Mesodermal cell (in vitro differentiated cells): Measurements from ENCODE around the gene CAPN3.

Experiments
- H3K27ac ChIP-seq: 2 replicates; pipeline ENCODE4 v1.7.0; 2013; ENCODE audit warnings: mild to moderate bottlenecking, low read depth, low read length, moderate library complexity; ENCODE audit not compliant: severe bottlenecking
- H3K36me3 ChIP-seq: 2 replicates; pipeline ENCODE4 v1.7.1; 2013; ENCODE audit warnings: mild to moderate bottlenecking, low read length, moderate library complexity; ENCODE audit not compliant: control insufficient read depth, insufficient read depth
- H3K4me1 ChIP-seq: one replicate; pipeline ENCODE4 v1.7.1; 2013; ENCODE audit warnings: mild to moderate bottlenecking, low read length; ENCODE audit not compliant: insufficient read depth, control insufficient read depth, poor library complexity, severe bottlenecking
- H3K4me3 ChIP-seq: 2 replicates; pipeline ENCODE4 v1.7.0; 2013; ENCODE audit warnings: low read length, control low read depth, mild to moderate bottlenecking; ENCODE audit not compliant: insufficient read depth, poor library complexity, severe bottlenecking; ENCODE audit errors: extremely low read depth
- H3K9me3 ChIP-seq: 2 replicates; pipeline ENCODE4 v1.7.1; 2013; ENCODE audit warnings: mild to moderate bottlenecking, low read length, moderate library complexity; ENCODE audit not compliant: control insufficient read depth
- WGBS, 2 experiments: methylation state at CpG; one replicate each; pipeline ENCODE4 v1.1.5; 2013; ENCODE audit warnings: missing lambda C conversion rate in 2 of 2; ENCODE audit not compliant: insufficient coverage in 2 of 2; 5-methylcytosine and 5-hydroxymethylcytosine counted together

Gene CAPN3

GRCh38 chr15:42409011-42409410 is 49.7 kb downstream of the CAPN3 start:
- no peaks in the 10 kb centered on the region for H3K9me3 ChIP-seq
- 93 to 96% methylated on average over 8 of the region's 9 CpGs for WGBS, 2 experiments
- no peak overlapping the region for H3K4me3 ChIP-seq
- H3K4me1 ChIP-seq = no peaks in the 10 kb centered on the region
- H3K36me3 ChIP-seq = peaks cover 27% of the 10 kb centered on the region
- no peak overlapping the region for H3K27ac ChIP-seq

GRCh38 chr15:42411884-42412283 is 52.6 kb downstream of the CAPN3 start:
- no peak overlapping the region for H3K4me3 ChIP-seq
- H3K36me3 ChIP-seq = peaks cover 54% of the 10 kb centered on the region
- no peaks in the 10 kb centered on the region for H3K4me1 ChIP-seq
- 98 to 100% methylated on average over 2 to 7 of the region's 7 CpGs for WGBS, 2 experiments
- H3K9me3 ChIP-seq = no peaks in the 10 kb centered on the region
- H3K27ac ChIP-seq = no peak overlapping the region

- Histone ChIP-seq H3K9me3 (no peaks in the 10 kb centered on the region), H3K4me1 (no peaks in the 10 kb centered on the region), H3K27ac (no peak overlapping the region), H3K4me3 (no peak overlapping the region), H3K36me3 (peaks cover 73% of the 10 kb centered on the region)
- WGBS, 2 experiments = 100% methylated on average over 1 to 2 of the region's 2 CpGs
Measured at GRCh38 chr15:42413920-42414319, 54.6 kb downstream of the CAPN3 start.

GRCh38 chr15:42419369-42419768 is 60.1 kb downstream of the CAPN3 start:
- Histone ChIP-seq H3K4me3 (no peak overlapping the region), H3K9me3 (no peaks in the 10 kb centered on the region), H3K4me1 (no peaks in the 10 kb centered on the region), H3K36me3 (peaks cover 97% of the 10 kb centered on the region), H3K27ac (no peak overlapping the region)
- 92 to 96% methylated on average over 4 to 5 of the region's 7 CpGs for WGBS, 2 experiments

- Histone ChIP-seq H3K4me1 (no peaks in the 10 kb centered on the region), H3K27ac (no peak overlapping the region), H3K36me3 (peaks cover 98% of the 10 kb centered on the region), H3K9me3 (no peaks in the 10 kb centered on the region), H3K4me3 (no peak overlapping the region)
- 94 to 100% methylated on average over 1 to 2 of the region's 2 CpGs for WGBS, 2 experiments
Measured at GRCh38 chr15:42421376-42421775, 62.1 kb downstream of the CAPN3 start.

GRCh38 chr15:42427429-42428223 is 68.3 kb downstream of the CAPN3 start:
- H3K9me3 ChIP-seq = no peaks in the 10 kb centered on the region
- H3K36me3 ChIP-seq = peaks cover 90% of the 10 kb centered on the region
- no peak overlapping the region for H3K27ac ChIP-seq
- H3K4me1 ChIP-seq = no peaks in the 10 kb centered on the region
- 95 to 100% methylated on average over 4 to 5 of the region's 7 CpGs for WGBS, 2 experiments
- no peak overlapping the region for H3K4me3 ChIP-seq

- H3K27ac ChIP-seq = no peak overlapping the region
- H3K4me3 ChIP-seq = no peak overlapping the region
- no peaks in the 10 kb centered on the region for H3K9me3 ChIP-seq
- no peaks in the 10 kb centered on the region for H3K4me1 ChIP-seq
- peaks cover 75% of the 10 kb centered on the region for H3K36me3 ChIP-seq
- WGBS, 2 experiments = 95 to 99% methylated on average over 4 to 5 of the region's 5 CpGs
Measured at GRCh38 chr15:42444415-42445063, 85.2 kb downstream of the CAPN3 start.

- no peak overlapping the region for H3K27ac ChIP-seq
- peaks cover 84% of the 10 kb centered on the region for H3K36me3 ChIP-seq
Measured at GRCh38 chr15:42445551-42445950, 86.2 kb downstream of the CAPN3 start.

GRCh38 chr15:42447599-42447998 is 88.3 kb downstream of the CAPN3 start:
- Histone ChIP-seq H3K4me1 (no peaks in the 10 kb centered on the region), H3K27ac (no peak overlapping the region), H3K36me3 (peaks cover 80% of the 10 kb centered on the region), H3K9me3 (no peaks in the 10 kb centered on the region), H3K4me3 (no peak overlapping the region)
- 100% methylated on average over 2 of the region's 2 CpGs; no CpG with 5 or more reads in 1 of the 2 experiments for WGBS, 2 experiments

More at GRCh38 chr15:42445551-42445950, 86.2 kb downstream of the CAPN3 start:
- Histone ChIP-seq H3K9me3 (no peaks in the 10 kb centered on the region), H3K4me3 (no peak overlapping the region), H3K4me1 (no peaks in the 10 kb centered on the region)

- Histone ChIP-seq H3K4me3 (no peak overlapping the region), H3K36me3 (peaks cover 76% of the 10 kb centered on the region), H3K4me1 (no peaks in the 10 kb centered on the region), H3K27ac (no peak overlapping the region), H3K9me3 (no peaks in the 10 kb centered on the region)
- 97 to 100% methylated on average over 3 of the region's 6 CpGs for WGBS, 2 experiments
Measured at GRCh38 chr15:42448281-42448680, 89.0 kb downstream of the CAPN3 start.
